Measurements from ENCODE around the gene IQCM.
A peak's percentile ranks its signal among the peaks of the same experiment; 100 is the strongest.

Gene IQCM

DNA sequence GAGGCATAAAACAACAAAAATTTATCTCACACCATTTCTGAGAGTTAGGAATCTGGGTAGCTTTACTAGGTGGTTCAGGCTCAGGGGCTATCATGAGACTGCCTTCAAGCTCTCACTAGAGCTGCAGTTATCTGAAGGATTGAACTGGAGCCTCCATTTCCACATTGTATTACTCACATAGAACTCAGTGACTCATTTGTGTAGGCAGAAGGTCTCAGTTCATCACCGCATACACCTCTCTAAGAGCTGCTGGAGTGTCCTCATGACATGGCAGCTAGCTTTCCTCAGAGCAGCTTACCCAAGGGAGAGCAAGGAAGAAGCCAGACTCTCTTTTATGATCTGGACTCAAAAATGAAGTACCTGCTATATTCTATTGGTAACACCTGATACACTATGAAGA lies 389.2 kb downstream of the IQCM start:
- H4K20me1 ChIP-seq = no peaks in the 10 kb centered on the region
- H3K4me2 ChIP-seq = no peak overlapping the region
- H3K27ac ChIP-seq = no peak overlapping the region
- no peaks in the 10 kb centered on the region for H3K9me3 ChIP-seq
- no peaks in the 10 kb centered on the region for H3K36me3 ChIP-seq
- no peak overlapping the region for H3K9ac ChIP-seq
- H3K4me1 ChIP-seq = no peaks in the 10 kb centered on the region
- no peak for TF ChIP-seq Cebpa-rat (IDR thresholded peaks at IDR 0.05)
- no peak overlapping the region for H3K4me3 ChIP-seq
- no peaks in the 10 kb centered on the region for H3K27me3 ChIP-seq

DNA sequence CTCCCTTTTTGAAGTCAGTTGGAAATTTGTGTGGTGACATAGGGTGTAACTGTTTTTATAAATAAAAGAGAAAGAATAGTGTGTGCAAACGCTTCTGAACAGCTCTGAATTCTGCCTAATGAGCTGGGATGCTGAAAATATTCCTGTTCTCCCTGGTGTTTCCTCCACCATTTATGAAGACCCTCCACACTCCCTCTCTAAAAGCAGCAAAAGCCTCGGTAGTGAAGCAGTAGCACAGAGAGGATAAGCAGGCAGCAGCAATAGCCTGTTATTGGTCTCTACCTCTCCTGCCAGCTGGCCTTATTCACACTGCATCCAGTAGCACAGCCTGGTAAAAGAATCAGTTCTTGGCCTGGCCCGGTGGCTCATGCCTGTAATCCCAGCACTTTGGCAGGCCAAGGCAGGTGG lies 406.1 kb downstream of the IQCM start:
- no peaks in the 10 kb centered on the region; the same call in 1 of the 2 replicates for H3K9me3 ChIP-seq
- H3K27ac ChIP-seq = no peak overlapping the region
- no peak overlapping the region for H3K9ac ChIP-seq

DNA sequence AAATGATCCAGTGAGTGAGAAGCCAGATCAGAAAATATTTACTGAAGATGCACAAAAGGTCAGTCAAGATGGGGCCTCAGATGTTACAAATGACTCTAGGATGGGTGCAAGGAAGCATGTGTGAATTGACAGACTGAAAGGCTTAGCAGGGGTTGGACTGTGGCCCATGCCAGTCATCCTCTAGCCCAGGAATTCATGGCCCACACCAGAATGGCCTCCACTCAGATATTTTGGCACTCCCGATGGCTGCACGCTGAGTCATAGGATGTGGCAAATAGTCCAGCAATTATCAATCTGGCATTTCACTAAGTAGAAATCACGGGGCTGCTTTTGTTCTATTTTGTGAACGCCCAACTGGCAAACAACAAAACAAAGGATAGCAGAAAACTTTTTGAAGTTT lies 406.5 kb downstream of the IQCM start:
- H3K9ac ChIP-seq = no peak overlapping the region
- no peaks in the 10 kb centered on the region for H3K27me3 ChIP-seq
- no peak for TF ChIP-seq Cebpa-rat (IDR thresholded peaks at IDR 0.05)
- no peak overlapping the region for H3K27ac ChIP-seq
- H3K36me3 ChIP-seq = no peaks in the 10 kb centered on the region
- no peaks in the 10 kb centered on the region for H3K4me1 ChIP-seq
- H4K20me1 ChIP-seq = no peaks in the 10 kb centered on the region
- H3K4me2 ChIP-seq = no peak overlapping the region
- H3K4me3 ChIP-seq = no peak overlapping the region
- no peaks in the 10 kb centered on the region; the same call in 1 of the 2 replicates for H3K9me3 ChIP-seq

More for the DNA sequence above, 406.1 kb downstream of the IQCM start:
- H3K4me3 ChIP-seq = no peak overlapping the region
- H3K27me3 ChIP-seq = no peaks in the 10 kb centered on the region
- H4K20me1 ChIP-seq = no peaks in the 10 kb centered on the region
- no peak for TF ChIP-seq Cebpa-rat (IDR thresholded peaks at IDR 0.05)
- H3K4me2 ChIP-seq = no peak overlapping the region
- no peaks in the 10 kb centered on the region for H3K4me1 ChIP-seq
- no peaks in the 10 kb centered on the region for H3K36me3 ChIP-seq

DNA sequence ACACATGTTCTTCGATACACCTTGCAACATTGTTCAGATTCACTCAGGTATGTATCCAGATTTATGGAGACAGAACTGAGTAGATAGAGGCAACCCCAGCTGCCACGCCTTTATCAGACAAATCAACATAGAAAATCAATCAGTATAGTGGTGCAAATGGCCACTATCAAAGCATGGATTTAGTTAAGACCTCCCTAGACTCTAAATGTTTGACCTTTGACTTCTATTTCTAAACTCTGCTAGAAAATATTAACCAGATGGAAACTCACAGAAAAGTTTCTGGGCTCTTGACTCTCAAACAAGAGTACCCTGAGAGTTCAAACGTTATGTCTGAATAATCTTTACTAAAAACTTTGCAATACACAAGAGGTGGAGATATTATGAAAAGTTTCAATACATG lies 411.5 kb downstream of the IQCM start:
- no peak overlapping the region for H3K9ac ChIP-seq
- no peak for TF ChIP-seq Cebpa-rat (IDR thresholded peaks at IDR 0.05)
- no peaks in the 10 kb centered on the region for H3K36me3 ChIP-seq
- no peak overlapping the region for H3K27ac ChIP-seq
- no peaks in the 10 kb centered on the region; the same call in 1 of the 2 replicates for H3K9me3 ChIP-seq
- no peaks in the 10 kb centered on the region for H3K4me1 ChIP-seq
- no peaks in the 10 kb centered on the region for H3K27me3 ChIP-seq
- H3K4me3 ChIP-seq = no peak overlapping the region
- no peaks in the 10 kb centered on the region for H4K20me1 ChIP-seq
- H3K4me2 ChIP-seq = no peak overlapping the region

DNA sequence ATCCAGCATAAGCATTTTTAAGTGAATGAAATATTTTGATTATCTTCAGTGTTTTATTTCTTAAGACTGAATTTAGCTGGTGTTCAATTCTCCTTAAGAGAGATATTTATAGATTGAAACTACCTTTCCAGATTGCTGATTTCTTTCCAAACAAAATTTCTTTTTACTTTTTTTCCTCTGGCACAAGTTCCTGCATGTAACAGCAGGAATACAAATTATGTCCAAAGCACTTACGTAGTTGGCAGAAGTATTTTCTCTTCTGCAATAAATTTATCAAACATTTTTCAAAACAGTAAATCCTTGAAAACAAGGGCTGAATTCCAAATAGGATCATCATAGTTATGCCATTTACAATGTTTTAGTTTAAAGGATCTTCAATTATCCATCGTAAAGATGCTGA lies 412.6 kb downstream of the IQCM start:
- H3K4me2 ChIP-seq = no peak overlapping the region
- H4K20me1 ChIP-seq = no peaks in the 10 kb centered on the region
- H3K9ac ChIP-seq = no peak overlapping the region
- H3K4me3 ChIP-seq = no peak overlapping the region
- no peak for TF ChIP-seq Cebpa-rat (IDR thresholded peaks at IDR 0.05)
- H3K9me3 ChIP-seq = no peaks in the 10 kb centered on the region; the same call in 1 of the 2 replicates
- H3K27ac ChIP-seq = no peak overlapping the region
- no peaks in the 10 kb centered on the region for H3K36me3 ChIP-seq
- H3K4me1 ChIP-seq = no peaks in the 10 kb centered on the region
- no peaks in the 10 kb centered on the region for H3K27me3 ChIP-seq

DNA sequence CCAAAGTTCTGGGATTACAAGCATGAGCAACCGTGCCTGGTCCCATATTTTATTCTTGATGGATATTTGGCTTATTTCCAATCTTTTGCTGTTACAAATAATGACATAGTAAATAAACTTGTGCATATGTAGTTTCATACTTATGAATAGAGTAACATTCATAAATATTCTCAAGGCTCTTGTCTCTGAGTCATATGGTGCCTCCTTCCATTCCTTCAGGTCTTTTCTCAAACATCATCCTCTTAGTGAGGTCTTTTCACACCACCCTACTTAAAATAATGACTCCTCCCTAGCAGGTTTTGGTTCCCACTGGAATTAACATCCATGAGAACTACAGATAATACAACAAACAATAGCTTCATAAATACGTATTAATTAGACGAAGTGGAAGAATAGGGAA lies 416.6 kb downstream of the IQCM start:
- Histone ChIP-seq H3K27ac (no peak overlapping the region), H3K4me2 (no peak overlapping the region), H3K36me3 (no peaks in the 10 kb centered on the region), H3K4me3 (no peak overlapping the region), H3K9me3 (peaks cover 7% of the 10 kb centered on the region; the same call in 1 of the 2 replicates), H3K27me3 (no peaks in the 10 kb centered on the region), H3K9ac (no peak overlapping the region), H3K4me1 (peaks cover 6% of the 10 kb centered on the region; the same call in 1 of the 2 replicates), H4K20me1 (no peaks in the 10 kb centered on the region)
- no peak for TF ChIP-seq Cebpa-rat (IDR thresholded peaks at IDR 0.05)

DNA sequence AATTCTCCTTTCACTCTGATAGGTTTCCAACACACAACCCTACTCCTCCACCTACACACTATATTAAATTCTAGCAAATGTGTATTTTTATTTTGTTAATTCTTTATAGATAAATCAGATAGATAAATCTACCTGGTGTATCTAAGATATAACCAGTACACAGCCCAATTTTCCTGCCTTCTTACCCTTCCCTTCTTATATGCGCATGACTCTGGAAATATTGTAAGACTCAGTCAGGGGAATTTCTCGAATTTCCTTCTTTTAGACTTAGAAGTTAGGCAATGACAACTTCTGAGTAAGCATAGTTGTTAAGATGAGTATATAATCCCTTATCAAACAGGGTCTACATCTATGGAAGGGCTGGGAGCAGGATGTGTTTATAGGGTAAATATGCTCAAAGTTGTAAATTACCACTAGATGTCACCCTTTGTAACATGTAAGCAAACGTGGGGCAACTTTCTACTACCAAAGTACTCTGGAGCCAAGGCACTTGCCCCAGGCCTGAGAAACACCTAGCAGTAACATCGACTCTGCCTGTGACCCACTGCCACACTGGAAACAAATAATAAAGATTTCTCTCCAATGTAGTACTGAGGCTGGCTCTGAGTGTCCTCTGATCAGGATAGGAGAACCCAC lies 444.7 kb downstream of the IQCM start:
- H3K27me3 ChIP-seq = no peaks in the 10 kb centered on the region
- H3K4me1 ChIP-seq = no peaks in the 10 kb centered on the region
- H3K9ac ChIP-seq = no peak overlapping the region
- no peak overlapping the region for H3K27ac ChIP-seq
- no peaks in the 10 kb centered on the region for H3K36me3 ChIP-seq
- H3K4me2 ChIP-seq = no peak overlapping the region
- H4K20me1 ChIP-seq = no peaks in the 10 kb centered on the region
- TF ChIP-seq Cebpa-rat (IDR thresholded peaks at IDR 0.05) = no peak
- no peaks in the 10 kb centered on the region for H3K9me3 ChIP-seq
- H3K4me3 ChIP-seq = no peak overlapping the region

DNA sequence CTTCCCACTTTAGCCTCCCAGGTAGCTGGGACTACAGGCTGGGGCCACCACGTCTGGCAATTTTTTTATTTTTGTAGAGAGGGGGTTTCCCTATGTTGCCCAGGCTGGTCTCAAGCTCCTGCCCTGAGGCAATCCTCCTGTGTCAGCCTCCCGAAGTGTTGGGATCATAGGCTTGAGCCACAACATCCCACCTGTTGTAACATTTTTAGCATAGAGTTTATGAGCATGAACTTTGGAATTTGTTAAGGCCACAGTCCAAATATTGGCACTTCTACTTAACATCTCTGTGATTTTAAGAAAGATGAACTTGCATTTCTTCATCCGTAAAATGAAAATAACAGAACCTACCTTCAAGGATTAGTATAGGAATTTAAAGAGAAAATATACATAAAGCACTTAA lies 445.6 kb downstream of the IQCM start:
- Histone ChIP-seq H3K4me1 (no peaks in the 10 kb centered on the region), H3K27me3 (no peaks in the 10 kb centered on the region), H3K36me3 (no peaks in the 10 kb centered on the region), H3K27ac (no peak overlapping the region), H3K9ac (no peak overlapping the region), H4K20me1 (no peaks in the 10 kb centered on the region), H3K4me2 (no peak overlapping the region), H3K4me3 (no peak overlapping the region), H3K9me3 (no peaks in the 10 kb centered on the region)
- TF ChIP-seq Cebpa-rat (IDR thresholded peaks at IDR 0.05) = no peak

DNA sequence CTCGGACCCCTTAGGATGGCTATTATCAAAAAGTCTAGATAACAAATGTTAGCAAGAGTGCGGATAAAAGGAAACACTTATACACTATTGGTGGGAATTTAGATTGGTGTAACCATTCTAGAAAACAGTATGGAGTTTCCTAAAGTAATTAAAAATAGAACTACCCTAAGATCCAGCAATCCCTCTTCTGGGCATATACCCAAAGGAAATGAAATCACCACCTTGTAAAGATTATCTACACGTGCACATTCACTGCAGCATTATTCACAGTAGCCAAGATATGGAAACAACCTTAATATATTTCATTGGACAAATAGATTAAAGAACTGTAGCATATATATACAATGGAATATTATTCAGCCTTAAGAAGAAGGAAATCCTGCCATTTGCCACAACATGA lies 462.4 kb downstream of the IQCM start:
- Histone ChIP-seq H3K9me3 (no peaks in the 10 kb centered on the region; the same call in 1 of the 2 replicates), H3K4me2 (no peak overlapping the region), H4K20me1 (no peaks in the 10 kb centered on the region), H3K4me1 (peaks cover 15% of the 10 kb centered on the region), H3K9ac (no peak overlapping the region), H3K4me3 (no peak overlapping the region), H3K27ac (no peak overlapping the region), H3K27me3 (no peaks in the 10 kb centered on the region), H3K36me3 (no peaks in the 10 kb centered on the region)
- TF ChIP-seq Cebpa-rat (IDR thresholded peaks at IDR 0.05) = no peak

DNA sequence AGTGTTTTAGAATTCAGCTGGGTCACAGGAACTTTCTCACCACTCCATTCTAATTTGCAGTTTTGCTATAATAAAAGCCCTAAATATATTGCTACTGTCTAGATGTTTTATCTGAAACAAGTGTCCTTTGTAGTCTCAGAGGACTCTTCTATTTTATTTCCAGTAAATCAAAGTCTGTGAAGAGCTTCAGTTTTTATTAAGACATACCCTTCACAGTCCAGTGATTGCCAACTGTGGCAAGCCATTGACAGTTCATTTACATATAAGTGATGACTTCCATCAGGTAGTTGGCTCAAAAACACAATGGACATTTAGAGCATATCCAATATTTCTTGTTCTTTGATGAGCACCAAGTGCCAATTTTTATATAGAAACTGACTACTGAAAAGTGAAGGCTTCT lies 466.1 kb downstream of the IQCM start:
- Histone ChIP-seq H3K36me3 (no peaks in the 10 kb centered on the region), H3K27me3 (no peaks in the 10 kb centered on the region), H3K9ac (no peak overlapping the region), H3K4me3 (no peak overlapping the region), H3K4me1 (peaks cover 21% of the 10 kb centered on the region), H3K9me3 (no peaks in the 10 kb centered on the region; the same call in 1 of the 2 replicates), H4K20me1 (no peaks in the 10 kb centered on the region), H3K27ac (no peak overlapping the region), H3K4me2 (peak overlapping the region; percentile 38)
- TF ChIP-seq Cebpa-rat (IDR thresholded peaks at IDR 0.05) = no peak

DNA sequence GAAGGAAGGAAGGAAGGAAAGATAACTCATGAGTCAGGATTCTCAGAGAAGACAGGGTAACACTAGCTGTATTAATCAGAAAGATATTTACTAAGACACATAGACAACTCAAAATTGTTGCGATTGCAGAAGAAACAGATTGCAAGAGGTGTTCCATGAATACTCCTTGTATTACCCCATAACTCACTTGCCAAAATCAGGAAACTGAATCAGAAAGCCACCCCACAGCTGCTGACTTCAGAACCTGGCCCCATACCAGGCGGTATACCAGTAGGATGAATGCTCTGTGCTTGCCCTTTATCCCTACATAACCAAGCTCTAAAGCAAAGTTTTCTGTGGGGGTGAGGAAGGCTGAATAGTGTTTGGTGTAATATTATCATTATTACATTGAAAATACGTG lies 468.5 kb downstream of the IQCM start:
- Histone ChIP-seq H4K20me1 (no peaks in the 10 kb centered on the region), H3K27me3 (no peaks in the 10 kb centered on the region), H3K27ac (no peak overlapping the region), H3K4me3 (no peak overlapping the region), H3K36me3 (no peaks in the 10 kb centered on the region), H3K9ac (no peak overlapping the region), H3K4me2 (no peak overlapping the region), H3K4me1 (peaks cover 24% of the 10 kb centered on the region), H3K9me3 (no peaks in the 10 kb centered on the region)
- TF ChIP-seq Cebpa-rat (IDR thresholded peaks at IDR 0.05) = no peak
